OCI-LY1 (cell line): ENCODE data around the gene ARHGDIB.

Experiments
- H2AFZ ChIP-seq: fragments of 200-600 bp; sonication (generic), shearing (Covaris generic); 2 replicates; pipeline ENCODE4 v1.6.0; 2014; ENCODE audit warnings: antibody characterized with exemption, mild to moderate bottlenecking, low read length
- H3F3A ChIP-seq: fragments of 200-600 bp; sonication (generic), shearing (Covaris generic); 2 replicates; pipeline ENCODE4 v1.6.0; 2014; ENCODE audit warnings: mild to moderate bottlenecking, antibody characterized with exemption, low read length, moderate library complexity; ENCODE audit not compliant: insufficient read depth
- H3K27ac ChIP-seq: fragments of 200-600 bp; sonication (generic); 2 replicates; pipeline ENCODE4 v1.5.1; 2014; ENCODE audit warnings: low read length, mixed run types, mild to moderate bottlenecking, low read depth; ENCODE audit not compliant: poor library complexity, severe bottlenecking
- H3K27me3 ChIP-seq: fragments of 200-600 bp; sonication (generic); 2 replicates; pipeline ENCODE4 v1.6.0; 2014; ENCODE audit warnings: antibody characterized with exemption, mild to moderate bottlenecking, low read length, moderate library complexity; ENCODE audit not compliant: insufficient read depth
- H3K36me3 ChIP-seq: fragments of 200-600 bp; sonication (generic); 2 replicates; pipeline ENCODE4 v1.6.1; 2014; ENCODE audit warnings: mild to moderate bottlenecking, antibody characterized with exemption, low read length, moderate library complexity, mixed read lengths; ENCODE audit not compliant: insufficient read depth
- H3K4me1 ChIP-seq: fragments of 200-600 bp; sonication (generic); 2 replicates; pipeline ENCODE4 v1.5.1; 2014; ENCODE audit warnings: mild to moderate bottlenecking, low read length, moderate library complexity; ENCODE audit not compliant: insufficient read depth, severe bottlenecking
- H3K4me2 ChIP-seq: fragments of 200-600 bp; sonication (generic), shearing (Covaris generic); 2 replicates; pipeline ENCODE4 v1.6.1; 2014; ENCODE audit warnings: low read length
- H3K4me3 ChIP-seq: fragments of 200-600 bp; sonication (generic); 2 replicates; pipeline ENCODE4 v1.5.1; 2014; ENCODE audit warnings: low read length, low read depth, mild to moderate bottlenecking, mixed read lengths; ENCODE audit not compliant: poor library complexity, severe bottlenecking
- H3K79me2 ChIP-seq: fragments of 200-600 bp; shearing (Covaris generic); 2 replicates; pipeline ENCODE4 v1.6.1; 2016; ENCODE audit warnings: mixed run types, low read length, mixed read lengths; ENCODE audit not compliant: insufficient read depth
- H3K9ac ChIP-seq: fragments of 200-600 bp; sonication (generic), shearing (Covaris generic); 2 replicates; pipeline ENCODE4 v1.6.1; 2014; ENCODE audit warnings: mild to moderate bottlenecking, low read length, mixed read lengths
- H3K9me2 ChIP-seq: fragments of 200-600 bp; sonication (generic), shearing (Covaris generic); 2 replicates; pipeline ENCODE4 v1.6.1; 2014; ENCODE audit warnings: low read depth, mild to moderate bottlenecking, low read length, mixed read lengths
- H3K9me3 ChIP-seq: fragments of 200-600 bp; shearing (Covaris generic); 2 replicates; pipeline ENCODE4 v1.6.1; 2014; ENCODE audit warnings: low read length, mixed read lengths
- H4K20me1 ChIP-seq: fragments of 200-600 bp; sonication (generic), shearing (Covaris generic); 2 replicates; pipeline ENCODE4 v1.6.0; 2016; ENCODE audit warnings: mild to moderate bottlenecking, low read length; ENCODE audit not compliant: insufficient read depth
- EZH2 ChIP-seq: fragments of 200-600 bp; sonication (generic), shearing (Covaris generic); IDR thresholded peaks from 2 replicates; pipeline ENCODE4 v1.8.0; 2017; ENCODE audit warnings: borderline replicate concordance, mixed run types, mild to moderate bottlenecking, antibody characterized with exemption, low read length, moderate library complexity, mixed read lengths
- TF ChIP-seq, protein P1 (sequence below): fragments of 200-600 bp; sonication (generic), shearing (Covaris generic); IDR thresholded peaks from 2 replicates; pipeline ENCODE4 v1.5.1; 2017; ENCODE audit warnings: mild to moderate bottlenecking, antibody characterized with exemption, low read length, moderate library complexity, mixed read lengths

ARHGDIB gene

GRCh38 chr12:14952299-14952921, 9.0 kb downstream of the ARHGDIB start:
- peak overlapping the region; percentile 95 for H3K27ac ChIP-seq
- no peak overlapping the region; the same call in 1 of the 2 replicates for H3K9ac ChIP-seq
- no peaks in the 10 kb centered on the region for H3K9me3 ChIP-seq
- H4K20me1 ChIP-seq: 0 out of 2 replicates have a peak, but pooled peaks cover 2% of the 10 kb centered on the region
- H3K36me3 ChIP-seq: peaks cover 62% of the 10 kb centered on the region
- H3K79me2 ChIP-seq: peaks cover 75% of the 10 kb centered on the region
- TF ChIP-seq EZH2: no peak
- TF ChIP-seq, protein P1, sequence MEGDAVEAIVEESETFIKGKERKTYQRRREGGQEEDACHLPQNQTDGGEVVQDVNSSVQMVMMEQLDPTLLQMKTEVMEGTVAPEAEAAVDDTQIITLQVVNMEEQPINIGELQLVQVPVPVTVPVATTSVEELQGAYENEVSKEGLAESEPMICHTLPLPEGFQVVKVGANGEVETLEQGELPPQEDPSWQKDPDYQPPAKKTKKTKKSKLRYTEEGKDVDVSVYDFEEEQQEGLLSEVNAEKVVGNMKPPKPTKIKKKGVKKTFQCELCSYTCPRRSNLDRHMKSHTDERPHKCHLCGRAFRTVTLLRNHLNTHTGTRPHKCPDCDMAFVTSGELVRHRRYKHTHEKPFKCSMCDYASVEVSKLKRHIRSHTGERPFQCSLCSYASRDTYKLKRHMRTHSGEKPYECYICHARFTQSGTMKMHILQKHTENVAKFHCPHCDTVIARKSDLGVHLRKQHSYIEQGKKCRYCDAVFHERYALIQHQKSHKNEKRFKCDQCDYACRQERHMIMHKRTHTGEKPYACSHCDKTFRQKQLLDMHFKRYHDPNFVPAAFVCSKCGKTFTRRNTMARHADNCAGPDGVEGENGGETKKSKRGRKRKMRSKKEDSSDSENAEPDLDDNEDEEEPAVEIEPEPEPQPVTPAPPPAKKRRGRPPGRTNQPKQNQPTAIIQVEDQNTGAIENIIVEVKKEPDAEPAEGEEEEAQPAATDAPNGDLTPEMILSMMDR: no peak
- no peaks in the 10 kb centered on the region for H3K9me2 ChIP-seq
- H3F3A ChIP-seq: peaks cover 8% of the 10 kb centered on the region; the same call in 1 of the 2 replicates
- H3K4me2 ChIP-seq: peak overlapping the region; percentile 64
- no peaks in the 10 kb centered on the region for H3K27me3 ChIP-seq
- H3K4me1 ChIP-seq: peaks cover 99% of the 10 kb centered on the region
- no peak overlapping the region for H2AFZ ChIP-seq
- H3K4me3 ChIP-seq: peak overlapping the region; percentile 26

DNA sequence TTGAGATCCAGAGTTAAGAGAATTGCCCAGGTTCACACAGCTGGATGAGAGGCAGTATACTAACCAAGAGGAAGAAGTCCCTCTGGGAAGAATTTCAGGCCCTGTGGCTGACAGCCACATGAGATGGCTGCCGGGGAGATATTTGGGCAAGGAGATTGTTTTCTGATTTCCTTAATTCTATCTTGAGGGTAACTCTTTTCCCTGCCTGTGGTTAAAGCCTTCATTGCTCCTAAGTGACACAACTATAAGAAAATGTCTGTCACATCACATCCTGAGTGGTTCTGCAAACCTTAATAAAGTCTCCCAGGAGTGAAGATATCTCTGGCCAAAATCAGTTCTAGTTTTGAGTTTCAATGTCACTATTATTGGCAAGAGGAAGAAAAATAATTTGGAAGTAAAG, 9.6 kb downstream of the ARHGDIB start:
- Histone ChIP-seq H3K36me3 (peaks cover 67% of the 10 kb centered on the region), H2AFZ (no peak overlapping the region), H3K27ac (peak overlapping the region; percentile 95), H3K9me2 (no peaks in the 10 kb centered on the region), H3F3A (peaks cover 7% of the 10 kb centered on the region; the same call in 1 of the 2 replicates), H3K9me3 (no peaks in the 10 kb centered on the region), H3K4me3 (peak overlapping the region; percentile 17), H3K27me3 (no peaks in the 10 kb centered on the region), H3K79me2 (peaks cover 69% of the 10 kb centered on the region), H3K4me2 (peak overlapping the region; percentile 64), H4K20me1 (0 out of 2 replicates have a peak, but pooled peaks cover 2% of the 10 kb centered on the region), H3K4me1 (peaks cover 93% of the 10 kb centered on the region), H3K9ac (peak overlapping the region; percentile 5; the same call in 1 of the 2 replicates)
- no peak for TF ChIP-seq EZH2
- TF ChIP-seq, protein P1: no peak

- peaks cover 62% of the 10 kb centered on the region for H3K79me2 ChIP-seq
- peaks cover 72% of the 10 kb centered on the region for H3K36me3 ChIP-seq
- peaks cover 86% of the 10 kb centered on the region for H3K4me1 ChIP-seq
- 0 out of 2 replicates have a peak, but pooled peaks cover 2% of the 10 kb centered on the region for H4K20me1 ChIP-seq
- H3K27me3 ChIP-seq: no peaks in the 10 kb centered on the region
- no peaks in the 10 kb centered on the region for H3K9me2 ChIP-seq
- peak overlapping the region; percentile 17 for H3K4me3 ChIP-seq
- H3F3A ChIP-seq: 0 out of 2 replicates have a peak, but pooled peaks cover 3% of the 10 kb centered on the region
- no peak for TF ChIP-seq EZH2
- TF ChIP-seq, protein P1: no peak
- H3K4me2 ChIP-seq: peak overlapping the region; percentile 64; the same call in 1 of the 2 replicates
- no peaks in the 10 kb centered on the region for H3K9me3 ChIP-seq
- no peak overlapping the region for H2AFZ ChIP-seq
- H3K9ac ChIP-seq: peak overlapping the region; percentile 5; the same call in 1 of the 2 replicates
- H3K27ac ChIP-seq: peak overlapping the region; percentile 95
Observed at GRCh38 chr12:14950982-14951746, 10.2 kb downstream of the ARHGDIB start.
